Inferior parietal cortex (tissue), 1 donor: ENCODE results near the gene USH2A.

Experiments used
- DNase-seq: peaks from one replicate; pipeline ENCODE4 v3.0.0-alpha.2; 2016; ENCODE audit errors: extremely low spot score

USH2A gene

DNA sequence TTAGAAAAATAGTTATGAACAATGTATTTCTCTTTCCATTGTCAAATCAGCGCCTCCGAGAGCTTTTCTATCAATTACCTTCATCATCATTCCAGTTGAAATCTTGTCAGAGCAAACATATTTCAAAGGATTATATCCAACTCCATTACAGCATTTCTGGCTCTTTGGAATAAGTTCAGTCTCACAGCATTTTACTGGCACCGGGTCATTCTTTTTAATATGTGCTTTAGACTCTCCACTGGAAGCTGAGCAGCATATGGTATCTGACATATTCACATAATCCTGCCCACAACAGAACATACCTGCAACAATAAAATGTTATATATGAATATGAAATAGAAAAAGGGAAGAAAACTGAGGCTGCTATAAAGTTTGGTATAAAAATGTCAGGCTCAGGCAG lies 633.3 kb downstream of the USH2A start:
- no peak for DNase-seq

DNA sequence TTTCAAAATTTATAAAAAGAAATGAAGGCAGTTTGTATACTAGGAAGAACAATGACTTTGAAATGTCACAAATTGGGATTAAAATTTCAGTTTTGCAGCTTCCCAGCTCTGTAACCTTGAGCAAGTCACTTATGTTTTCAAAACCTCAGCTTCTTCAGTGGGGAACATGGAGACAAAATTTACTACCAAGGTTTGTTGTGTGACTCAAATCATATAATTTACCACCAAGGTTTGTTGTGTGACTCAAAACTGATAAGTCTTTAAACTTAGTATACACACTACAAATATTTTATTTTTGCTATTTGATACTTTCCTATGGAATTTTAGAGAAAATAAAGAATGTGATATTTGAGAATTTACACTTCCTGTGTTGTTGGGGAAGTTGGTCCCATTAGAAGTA lies 636.3 kb downstream of the USH2A start:
- DNase-seq, result no peak

DNA sequence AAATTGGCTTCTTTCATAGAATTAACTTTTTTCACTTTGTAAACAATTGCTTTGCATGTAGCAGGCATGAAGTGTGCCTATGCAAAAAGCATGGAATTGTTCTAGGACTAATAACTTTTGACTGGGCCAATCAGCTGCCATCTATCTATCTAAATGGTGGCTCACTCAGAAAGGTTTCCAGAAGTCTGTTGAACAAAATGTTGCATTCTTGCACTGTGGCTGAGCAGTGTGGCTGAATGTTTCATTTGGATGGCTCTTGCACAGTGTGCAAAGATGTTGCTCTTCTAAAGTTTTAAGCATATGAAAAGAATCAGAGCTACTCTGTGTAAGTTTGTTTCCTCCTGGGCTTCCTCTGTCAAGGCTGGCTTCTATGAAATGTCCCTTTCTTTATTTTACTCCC lies 642.6 kb downstream of the USH2A start:
- DNase-seq, result no peak

DNA sequence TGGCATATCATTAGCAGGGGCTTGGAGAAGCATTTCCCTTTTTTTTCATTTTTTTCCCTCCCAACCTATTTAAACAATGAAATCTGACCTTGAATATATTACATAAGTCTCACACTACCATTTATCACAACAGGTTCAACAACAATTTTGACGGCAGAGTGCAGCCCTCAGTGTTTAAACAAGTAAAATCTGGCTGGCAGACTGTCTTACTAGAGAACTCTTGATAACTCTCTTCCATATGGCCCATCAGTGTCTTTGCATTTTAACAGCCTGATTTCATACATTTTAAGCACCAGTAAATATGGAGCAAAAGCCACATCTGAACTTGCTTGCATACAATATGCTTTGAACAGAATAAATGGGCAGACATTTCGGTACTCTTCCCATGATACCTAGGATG lies 643.1 kb downstream of the USH2A start:
- no peak for DNase-seq

DNA sequence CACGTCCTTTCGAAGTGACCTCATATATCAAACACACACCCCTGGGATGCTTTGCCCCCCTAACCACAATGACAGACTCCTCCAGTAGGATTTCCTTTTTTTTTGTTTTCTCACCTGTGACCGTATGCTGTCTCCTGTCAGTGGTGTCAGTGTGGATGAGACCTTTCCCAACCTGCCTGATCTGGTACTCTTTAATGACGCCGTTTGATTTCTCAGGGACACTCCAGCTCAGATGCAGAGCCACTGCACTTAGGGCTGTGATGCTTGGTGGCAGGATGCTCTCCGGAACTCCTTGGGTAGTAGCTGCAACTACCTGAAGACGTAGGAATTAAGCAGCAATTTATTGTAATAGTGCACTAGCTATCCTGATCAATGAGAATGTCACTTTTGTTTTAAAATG lies 643.5 kb downstream of the USH2A start:
- DNase-seq, result no peak

DNA sequence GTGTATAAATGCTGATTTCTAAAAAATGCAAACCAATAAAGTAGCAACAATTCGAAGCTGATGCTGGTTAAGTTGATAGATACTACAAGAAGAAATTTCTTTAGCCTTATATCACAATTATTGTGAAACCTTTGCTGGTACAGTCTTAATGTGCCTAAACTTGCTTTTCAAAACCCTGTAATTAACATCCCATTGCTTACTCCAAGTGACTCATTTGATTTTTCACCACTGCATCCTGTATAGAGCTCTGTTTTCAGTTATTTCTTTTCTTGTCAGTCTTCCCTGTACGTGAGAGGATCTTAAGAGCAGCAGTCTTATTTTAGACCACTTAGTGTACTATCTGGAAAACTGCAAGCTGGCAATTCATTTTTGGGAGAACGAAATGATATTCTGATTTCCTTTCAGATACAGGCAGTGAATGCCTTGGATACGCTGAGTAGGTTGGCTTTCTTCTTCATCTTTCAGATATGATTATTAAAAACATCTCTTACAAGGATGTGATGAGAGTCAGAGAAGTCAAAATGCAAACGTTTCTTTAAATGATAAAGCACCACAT lies 645.8 kb downstream of the USH2A start:
- no peak for DNase-seq

DNA sequence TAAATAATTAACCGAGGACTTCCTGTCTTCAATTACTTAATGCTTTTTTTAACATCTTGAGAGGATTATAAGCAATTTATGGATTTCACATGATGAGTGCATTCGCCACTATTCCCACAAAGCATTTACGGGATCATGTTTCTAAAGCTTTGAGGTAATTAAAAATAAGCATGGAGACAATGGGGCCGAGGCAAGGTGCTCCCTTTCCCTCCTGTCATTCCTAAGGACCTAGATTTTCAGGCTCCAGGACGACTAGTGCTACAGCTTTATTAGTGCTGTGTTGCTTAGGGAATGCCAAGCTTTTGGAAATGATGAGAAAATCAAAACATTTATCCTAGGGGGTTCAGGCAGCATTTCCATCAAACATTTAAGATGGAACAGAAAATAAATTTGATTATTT lies 646.9 kb downstream of the USH2A start:
- DNase-seq, result no peak

DNA sequence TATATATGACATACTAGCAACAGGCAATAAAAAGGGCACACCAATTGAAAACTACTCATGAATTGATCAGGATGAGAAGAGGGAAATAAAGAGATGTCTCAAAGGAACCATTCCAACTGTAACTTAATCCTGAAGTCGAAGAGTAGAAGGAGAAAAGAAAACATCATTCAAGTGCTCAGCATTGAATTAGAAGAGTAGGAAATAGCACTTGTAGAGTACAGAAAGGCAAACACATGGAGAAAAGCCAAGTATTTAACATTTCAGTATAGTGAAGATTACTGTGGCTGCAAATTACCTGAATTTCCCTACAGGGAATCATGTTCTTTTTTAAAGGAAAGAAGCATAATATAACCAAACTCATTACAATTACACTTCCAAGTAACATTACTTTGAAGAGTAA lies 651.1 kb downstream of the USH2A start:
- DNase-seq, result no peak

DNA sequence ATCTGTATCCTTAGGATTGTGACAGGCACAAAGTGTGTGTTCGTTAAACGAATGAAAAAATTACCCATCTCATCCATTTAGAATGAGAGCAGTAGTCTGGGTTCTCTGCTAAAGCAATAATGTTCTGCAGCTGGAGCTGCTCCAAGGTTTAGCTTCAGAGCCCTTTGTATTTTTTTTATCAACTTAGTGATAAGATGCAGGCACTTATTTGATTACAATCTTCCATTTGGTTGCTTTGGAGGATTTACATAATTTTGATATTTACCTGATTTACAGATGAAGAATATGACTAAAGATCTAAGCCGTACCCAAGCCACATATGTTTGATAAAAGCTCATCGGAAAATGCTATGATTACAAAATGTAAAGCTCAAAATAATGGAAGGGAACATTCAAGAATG lies 654.9 kb downstream of the USH2A start:
- DNase-seq, result no peak

DNA sequence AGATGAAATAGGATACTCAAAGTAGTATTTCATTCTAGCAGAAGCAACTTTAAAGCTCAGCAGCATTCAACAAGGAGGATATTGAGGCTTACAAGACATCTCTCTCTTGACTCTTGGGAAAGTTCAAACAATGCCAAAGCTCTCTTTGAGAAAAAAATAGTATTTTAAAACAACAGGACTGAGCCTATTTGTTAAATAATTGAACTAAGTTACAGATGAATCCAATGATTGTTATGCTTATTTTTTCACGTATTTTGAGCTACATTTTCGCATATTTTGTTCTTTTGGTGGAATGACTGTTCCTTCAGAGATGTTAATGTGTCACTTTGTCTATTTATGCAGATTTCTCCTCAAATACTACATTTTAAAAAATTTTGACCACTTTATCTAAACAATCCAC lies 655.5 kb downstream of the USH2A start:
- DNase-seq, result no peak

DNA sequence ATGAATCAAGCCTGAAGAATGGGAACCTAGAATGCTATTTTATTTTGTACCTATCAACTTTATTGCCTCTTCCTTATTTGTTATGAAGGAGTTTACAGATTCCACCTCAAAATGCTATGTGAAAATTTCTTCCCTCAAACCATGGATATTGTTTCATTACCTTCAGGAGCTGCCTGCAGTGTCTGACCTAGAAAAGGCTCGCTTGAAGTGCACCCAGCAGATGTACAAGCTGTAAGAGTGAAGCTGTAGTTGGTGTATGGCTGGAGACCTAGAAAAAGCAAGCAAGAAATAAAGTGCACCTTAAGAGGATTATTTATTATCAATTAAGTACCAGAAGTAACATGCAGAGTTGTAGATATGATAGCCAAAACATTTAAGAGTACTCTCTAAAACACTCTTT lies 656.7 kb downstream of the USH2A start:
- no peak for DNase-seq

DNA sequence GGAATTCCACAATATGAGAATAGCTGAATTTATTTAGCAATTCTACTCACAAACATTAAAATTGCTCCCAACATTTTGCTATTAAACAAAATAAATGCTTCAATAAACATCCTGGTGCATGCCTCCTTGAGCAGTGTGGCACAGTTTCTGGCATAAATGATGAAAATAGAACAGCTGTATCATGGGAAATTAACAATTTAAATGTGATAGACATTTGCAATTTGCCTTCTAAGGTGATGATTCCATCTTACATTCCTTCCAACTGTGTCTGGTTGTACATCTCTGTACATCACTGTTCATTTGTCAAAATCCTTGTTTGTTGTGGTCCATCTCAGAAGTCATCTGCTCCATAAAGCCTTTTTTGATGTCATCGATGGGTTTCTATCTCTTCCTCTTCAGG lies 657.4 kb downstream of the USH2A start:
- no peak for DNase-seq

DNA sequence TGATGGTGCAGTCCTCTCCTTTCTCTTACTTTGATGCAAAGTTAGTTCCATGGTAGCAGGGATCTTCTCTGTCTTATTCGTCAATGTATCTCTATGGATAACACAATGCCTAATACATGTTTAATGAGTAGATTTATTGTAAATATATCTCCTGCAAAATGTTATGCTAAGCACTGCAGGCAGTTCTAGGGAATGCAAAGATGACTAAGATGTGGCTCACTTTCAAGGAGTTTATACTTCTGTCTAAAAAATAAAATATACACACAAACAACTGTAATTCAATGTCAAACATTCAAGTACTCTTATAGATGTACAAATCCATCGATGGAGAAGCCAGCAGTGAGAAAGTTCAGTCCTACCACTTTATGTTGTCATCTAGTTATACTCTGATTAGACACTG lies 661.8 kb downstream of the USH2A start:
- DNase-seq, result no peak

DNA sequence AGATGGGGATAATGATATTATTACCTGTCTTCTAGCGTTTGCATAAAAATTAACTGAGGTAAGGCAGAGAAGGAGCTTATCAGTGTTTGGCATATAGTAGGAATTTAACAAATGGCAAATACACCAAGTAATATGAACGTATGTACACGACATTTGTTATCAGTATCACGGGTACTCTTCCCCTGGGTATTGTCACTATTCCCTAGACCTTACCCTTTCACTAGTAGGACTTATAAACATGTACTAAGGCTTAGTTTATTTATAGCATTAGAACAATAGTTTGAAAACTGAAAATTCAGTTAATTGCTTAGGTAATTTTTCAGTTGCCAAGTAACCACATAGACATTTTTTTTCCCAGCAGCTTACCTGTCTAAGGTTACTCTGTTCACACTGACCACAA lies 669.1 kb downstream of the USH2A start:
- no peak for DNase-seq

DNA sequence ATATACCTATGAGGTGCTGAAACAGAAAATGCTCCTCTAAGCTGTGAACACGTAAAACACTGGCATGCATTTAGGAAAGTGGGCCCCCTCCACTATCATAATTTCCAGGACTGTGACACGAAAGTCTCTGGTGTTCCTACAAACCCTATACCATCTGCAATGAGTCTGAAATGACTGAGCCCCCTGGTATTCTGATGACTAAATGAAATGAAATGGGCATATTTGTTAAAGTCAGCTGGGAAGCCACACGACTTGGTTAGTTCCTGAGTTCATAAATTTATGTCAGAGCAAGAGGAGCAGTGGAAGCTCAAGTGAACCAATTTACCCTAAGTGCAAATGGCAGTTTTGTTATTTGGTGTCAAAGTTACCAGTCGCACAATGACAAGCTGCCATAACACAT lies 673.8 kb downstream of the USH2A start:
- DNase-seq, result no peak

DNA sequence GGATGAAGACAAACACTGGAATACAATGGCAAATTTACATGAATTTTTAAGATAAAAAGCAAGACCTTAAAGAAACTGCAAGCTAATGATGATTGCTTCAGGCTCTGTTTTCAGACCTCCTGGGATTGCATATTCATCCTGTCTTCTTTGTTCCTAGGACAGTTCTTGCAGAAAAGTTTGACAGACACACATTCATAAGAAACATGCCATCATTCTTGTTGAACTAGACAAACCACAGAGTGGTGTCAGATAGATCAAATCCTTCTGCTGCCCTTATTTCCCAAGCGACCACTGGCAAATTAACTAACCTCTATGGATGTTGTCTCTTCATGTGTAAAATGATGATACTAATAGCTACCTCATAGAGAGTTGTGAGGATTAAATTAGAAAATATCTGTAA lies 674.8 kb downstream of the USH2A start:
- DNase-seq, result no peak

DNA sequence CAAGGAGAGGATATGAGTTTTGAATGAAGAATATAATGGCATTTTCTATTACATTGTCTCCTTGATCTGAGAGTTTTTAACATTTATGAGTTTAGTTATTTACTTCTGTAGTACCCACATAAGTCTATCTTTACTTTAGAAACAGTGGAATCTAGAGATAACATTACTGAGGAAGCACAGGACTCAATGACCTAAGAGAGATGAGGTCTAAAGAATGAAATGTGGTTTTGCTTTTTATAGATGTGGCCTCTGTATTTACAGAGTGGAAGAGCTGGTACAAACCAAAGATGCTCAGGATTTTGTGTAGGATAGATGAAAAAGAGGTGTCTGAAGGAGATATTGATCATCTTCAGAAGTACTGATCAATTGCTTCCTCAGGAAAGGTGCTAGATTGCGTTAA lies 678.8 kb downstream of the USH2A start:
- DNase-seq, result no peak

DNA sequence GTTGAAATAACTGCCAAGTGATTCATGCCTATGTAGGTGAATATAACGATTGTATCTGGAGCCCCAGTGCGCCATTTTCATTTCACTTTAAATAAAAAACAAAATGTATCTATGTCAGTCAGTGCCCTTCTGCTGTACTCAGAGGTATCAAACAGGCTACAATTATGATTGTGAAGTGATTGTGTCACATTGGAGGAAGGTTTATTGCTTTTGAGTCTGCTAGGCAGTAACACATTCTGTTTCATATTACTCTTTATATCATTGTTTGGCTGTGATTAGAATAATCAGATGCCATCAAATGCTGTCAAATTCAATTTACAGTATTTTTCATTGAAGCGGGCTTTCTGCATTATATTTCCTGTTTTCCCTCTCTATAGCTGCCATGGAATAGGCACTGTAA lies 684.2 kb downstream of the USH2A start:
- no peak for DNase-seq

DNA sequence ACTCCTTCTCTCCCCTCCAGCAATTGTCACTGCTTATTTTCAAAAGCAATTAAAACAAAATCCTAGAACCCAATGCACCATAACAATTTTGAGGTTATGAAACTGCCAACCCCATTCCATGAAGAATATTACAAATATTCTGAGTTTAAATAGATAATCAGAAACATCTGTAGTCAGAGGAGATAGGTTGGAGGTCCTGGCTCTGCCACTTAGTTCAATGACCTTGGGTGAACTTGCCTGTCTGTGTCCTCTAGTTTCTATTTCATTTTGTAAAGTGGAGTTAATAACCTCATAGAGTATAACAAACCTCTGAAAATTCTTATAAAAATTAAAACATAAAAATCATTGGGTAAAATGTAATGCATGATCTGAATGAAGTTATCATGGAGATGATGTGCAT lies 691.5 kb downstream of the USH2A start:
- no peak for DNase-seq

DNA sequence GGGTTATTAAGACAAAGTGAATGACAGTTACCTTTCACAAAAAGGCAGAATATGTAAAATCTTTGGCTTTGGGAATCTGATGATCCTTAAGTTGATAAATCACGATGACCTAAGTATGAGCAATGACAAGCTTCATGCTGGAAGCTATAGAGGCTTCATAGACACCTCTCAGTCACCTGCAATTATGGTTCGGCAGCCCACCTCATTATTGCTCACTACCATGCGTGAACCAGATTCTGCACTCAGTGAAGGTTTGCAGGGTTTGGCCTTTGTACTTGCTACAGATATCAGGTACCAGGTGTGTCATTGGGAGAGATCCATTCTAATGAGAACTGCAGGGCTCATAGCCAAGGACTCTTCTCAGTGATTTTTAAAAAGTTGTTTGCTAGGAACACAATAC lies 692.6 kb downstream of the USH2A start:
- no peak for DNase-seq

DNA sequence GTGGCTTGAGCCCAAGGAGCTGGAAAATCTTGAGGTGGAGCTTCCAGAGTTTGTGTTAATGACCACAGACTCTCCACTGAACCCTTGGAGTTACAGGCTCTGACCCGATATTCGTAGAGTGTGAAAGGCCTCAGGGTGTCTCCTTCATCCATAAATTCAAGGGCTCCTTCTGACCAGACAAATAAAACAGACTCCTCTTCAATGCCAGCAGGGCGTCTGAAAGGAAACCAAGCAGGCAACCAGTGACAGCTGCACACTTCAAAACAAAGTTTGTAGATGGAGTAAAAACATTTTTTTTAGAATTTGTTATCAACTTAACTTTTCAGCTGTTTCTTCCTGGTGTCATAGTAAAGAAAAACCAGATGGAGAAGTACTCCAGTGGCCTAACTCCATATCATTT lies 695.1 kb downstream of the USH2A start:
- no peak for DNase-seq

DNA sequence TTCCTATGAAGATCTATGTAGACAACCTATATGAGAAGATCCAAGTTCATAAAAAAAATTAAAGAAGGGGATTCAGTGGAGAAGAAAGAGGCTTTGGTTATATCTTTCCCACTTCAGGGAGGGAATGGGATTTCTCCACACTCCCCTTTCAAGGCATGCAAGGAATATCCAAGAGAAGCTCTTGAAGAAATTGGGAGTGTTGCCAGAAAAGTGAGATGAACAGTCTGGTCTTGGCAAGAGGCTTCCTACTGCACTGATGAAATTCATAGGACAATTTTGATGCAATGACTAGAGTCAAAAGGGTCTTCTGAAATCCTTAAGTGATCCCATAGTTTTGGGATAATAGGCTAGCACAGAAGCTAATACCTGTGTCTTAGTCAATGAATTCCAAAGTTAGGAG lies 703.1 kb downstream of the USH2A start:
- no peak for DNase-seq

DNA sequence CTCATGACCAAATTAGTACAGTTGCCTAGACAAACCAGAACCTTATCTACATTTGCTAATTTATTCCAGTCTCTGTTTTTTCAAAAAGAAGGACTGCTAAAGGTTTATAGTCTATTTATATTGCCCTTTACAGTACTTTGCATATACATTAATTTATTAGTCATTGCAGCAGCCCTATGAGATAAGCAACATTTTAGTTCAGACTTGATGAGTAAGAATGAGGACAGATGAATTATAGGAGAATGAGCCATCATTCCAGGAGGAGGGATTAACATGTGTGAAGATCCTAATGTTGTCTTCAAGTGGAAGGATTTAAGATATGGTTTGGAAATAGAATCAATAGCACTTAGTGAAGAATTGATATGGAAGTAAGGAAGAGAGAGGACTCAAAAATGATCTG lies 703.7 kb downstream of the USH2A start:
- no peak for DNase-seq

DNA sequence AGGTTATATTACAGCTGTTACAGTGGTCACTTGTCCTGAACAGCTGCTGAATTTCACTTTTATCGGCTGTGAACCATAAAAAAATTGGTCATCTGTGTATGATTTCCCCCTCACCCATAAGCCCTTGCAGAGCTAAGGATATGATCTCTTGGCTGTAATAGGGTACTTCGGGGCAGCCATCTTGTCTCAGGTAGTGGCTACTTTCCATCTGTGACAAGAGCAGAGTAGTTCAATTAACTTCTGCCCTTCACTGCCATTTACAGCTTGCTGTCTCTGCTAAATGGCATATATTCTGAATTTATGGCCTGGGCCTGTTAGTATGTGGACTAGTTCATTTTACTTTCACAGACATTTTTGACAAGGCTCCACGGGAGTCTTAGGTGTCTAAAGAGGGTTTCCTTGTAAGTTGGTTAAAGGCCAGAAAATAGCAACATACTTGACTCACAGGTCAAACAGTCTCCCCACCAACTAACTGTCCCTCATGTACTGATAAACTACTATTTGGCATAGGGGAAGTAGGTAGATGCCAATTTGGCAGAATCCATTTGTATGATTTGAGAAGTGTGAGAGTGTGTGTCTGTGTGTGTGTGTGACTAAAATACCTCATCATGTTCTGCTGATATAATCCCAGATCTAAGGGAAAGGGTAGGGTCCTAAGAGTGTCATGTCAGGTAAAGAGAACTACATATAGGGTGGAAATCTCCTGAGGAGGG lies 704.5 kb downstream of the USH2A start:
- DNase-seq, result no peak
